DND-41 (cell line): ENCODE results near the gene TLNRD1.

ENCODE experiments used
- ATAC-seq: fragments of 200-7000 bp; cut with Tn5 transposase; 3 replicates; pipeline ENCODE4 v1.9.1; 2021; ENCODE audit warnings: low read depth; ENCODE audit not compliant: insufficient read depth
- DNase-seq: peaks from one replicate; pipeline ENCODE4 v3.0.0-alpha.2; 2020
- H2AFZ ChIP-seq: 2 replicates; pipeline ENCODE4 v1.6.0; 2012; ENCODE audit warnings: low read depth, low read length
- H3K27ac ChIP-seq: 2 replicates; pipeline ENCODE4 v1.5.1; 2012; ENCODE audit warnings: low read length, inconsistent platforms
- H3K27me3 ChIP-seq: fragments of 200-600 bp; sonication (generic); 2 replicates; pipeline ENCODE4 v1.6.0; 2012; ENCODE audit warnings: low read length, mild to moderate bottlenecking, inconsistent platforms; ENCODE audit not compliant: insufficient read depth, poor library complexity
- H3K36me3 ChIP-seq: 2 replicates; pipeline ENCODE4 v1.5.1; 2012; ENCODE audit warnings: low read length, inconsistent platforms; ENCODE audit not compliant: insufficient read depth
- H3K4me1 ChIP-seq: 2 replicates; pipeline ENCODE4 v1.5.1; 2012; ENCODE audit warnings: mild to moderate bottlenecking, low read length; ENCODE audit not compliant: insufficient read depth
- H3K4me2 ChIP-seq: 2 replicates; pipeline ENCODE4 v1.6.0; 2012; ENCODE audit warnings: mild to moderate bottlenecking, moderate library complexity, low read length, inconsistent platforms; ENCODE audit not compliant: insufficient read depth
- H3K4me3 ChIP-seq, 2 experiments: fragments of 200-600 bp in 1 of 2; shearing (Covaris generic) in 1 of 2; 2 replicates each; pipeline ENCODE4 v1.5.1; 2012 to 2016; ENCODE audit warnings: inconsistent platforms in 2 of 2, low read length in 2 of 2, mild to moderate bottlenecking in 2 of 2, low read depth in 1 of 2, moderate library complexity in 1 of 2
- H3K79me2 ChIP-seq: 2 replicates; pipeline ENCODE4 v1.6.0; 2012; ENCODE audit warnings: low read length, inconsistent platforms; ENCODE audit not compliant: insufficient read depth
- H3K9ac ChIP-seq: 2 replicates; pipeline ENCODE4 v1.6.0; 2012; ENCODE audit warnings: low read depth, mild to moderate bottlenecking, inconsistent platforms, low read length, moderate library complexity
- H3K9me3 ChIP-seq: 2 replicates; pipeline ENCODE4 v1.5.1; 2012; ENCODE audit warnings: low read length, moderate library complexity, mild to moderate bottlenecking, inconsistent platforms; ENCODE audit not compliant: insufficient read depth, severe bottlenecking
- H4K20me1 ChIP-seq: 2 replicates; pipeline ENCODE4 v1.6.0; 2012; ENCODE audit warnings: low read length; ENCODE audit not compliant: insufficient read depth
- CTCF ChIP-seq: IDR thresholded peaks from 2 replicates; pipeline ENCODE4 v1.5.1; 2012; ENCODE audit warnings: borderline replicate concordance, low read length, moderate library complexity, mild to moderate bottlenecking; ENCODE audit not compliant: poor library complexity, severe bottlenecking; ENCODE audit errors: extremely low read depth
- EZH2 ChIP-seq: IDR thresholded peaks from 3 replicates; pipeline ENCODE4 v1.6.1; 2012; ENCODE audit warnings: borderline replicate concordance, low read depth, mild to moderate bottlenecking, moderate library complexity, low read length, inconsistent platforms; ENCODE audit not compliant: severe bottlenecking

TLNRD1 gene

GRCh38 chr15:81032355-81032754 is 31.6 kb downstream of the TLNRD1 start:
- Histone ChIP-seq H3K27ac (no peak overlapping the region), H3K27me3 (no peaks in the 10 kb centered on the region), H3K9me3 (no peaks in the 10 kb centered on the region), H3K4me1 (no peaks in the 10 kb centered on the region), H3K79me2 (no peaks in the 10 kb centered on the region), H3K36me3 (no peaks in the 10 kb centered on the region), H3K9ac (no peak overlapping the region), H4K20me1 (no peaks in the 10 kb centered on the region), H3K4me3 (no peak overlapping the region), H3K4me2 (no peak overlapping the region), H2AFZ (no peak overlapping the region)
- DNase-seq: no peak
- no peak for ATAC-seq
- TF ChIP-seq CTCF (no peak), EZH2 (no peak)

- Histone ChIP-seq H3K4me1 (no peaks in the 10 kb centered on the region), H3K36me3 (no peaks in the 10 kb centered on the region), H3K9ac (no peak overlapping the region), H3K79me2 (no peaks in the 10 kb centered on the region), H3K9me3 (no peaks in the 10 kb centered on the region), H3K4me2 (no peak overlapping the region), H4K20me1 (no peaks in the 10 kb centered on the region), H2AFZ (no peak overlapping the region), H3K4me3 (no peak overlapping the region), H3K27me3 (no peaks in the 10 kb centered on the region), H3K27ac (no peak overlapping the region)
- DNase-seq (no peak), ATAC-seq (no peak)
- TF ChIP-seq EZH2 (no peak), CTCF (no peak)
Measured at GRCh38 chr15:81032818-81033217, 32.1 kb downstream of the TLNRD1 start.

GRCh38 chr15:81033508-81033907 is 32.8 kb downstream of the TLNRD1 start:
- ATAC-seq (no peak), DNase-seq (no peak)
- Histone ChIP-seq H3K27ac (no peak overlapping the region), H3K4me2 (no peak overlapping the region), H3K4me3 (no peak overlapping the region), H3K36me3 (no peaks in the 10 kb centered on the region), H3K9ac (no peak overlapping the region), H3K9me3 (no peaks in the 10 kb centered on the region), H3K4me1 (no peaks in the 10 kb centered on the region), H2AFZ (no peak overlapping the region), H3K27me3 (no peaks in the 10 kb centered on the region), H3K79me2 (no peaks in the 10 kb centered on the region), H4K20me1 (no peaks in the 10 kb centered on the region)
- TF ChIP-seq CTCF: no peak
- TF ChIP-seq EZH2: no peak
